ENCODE results near the gene SUN1.

The SUN1 gene

DNA sequence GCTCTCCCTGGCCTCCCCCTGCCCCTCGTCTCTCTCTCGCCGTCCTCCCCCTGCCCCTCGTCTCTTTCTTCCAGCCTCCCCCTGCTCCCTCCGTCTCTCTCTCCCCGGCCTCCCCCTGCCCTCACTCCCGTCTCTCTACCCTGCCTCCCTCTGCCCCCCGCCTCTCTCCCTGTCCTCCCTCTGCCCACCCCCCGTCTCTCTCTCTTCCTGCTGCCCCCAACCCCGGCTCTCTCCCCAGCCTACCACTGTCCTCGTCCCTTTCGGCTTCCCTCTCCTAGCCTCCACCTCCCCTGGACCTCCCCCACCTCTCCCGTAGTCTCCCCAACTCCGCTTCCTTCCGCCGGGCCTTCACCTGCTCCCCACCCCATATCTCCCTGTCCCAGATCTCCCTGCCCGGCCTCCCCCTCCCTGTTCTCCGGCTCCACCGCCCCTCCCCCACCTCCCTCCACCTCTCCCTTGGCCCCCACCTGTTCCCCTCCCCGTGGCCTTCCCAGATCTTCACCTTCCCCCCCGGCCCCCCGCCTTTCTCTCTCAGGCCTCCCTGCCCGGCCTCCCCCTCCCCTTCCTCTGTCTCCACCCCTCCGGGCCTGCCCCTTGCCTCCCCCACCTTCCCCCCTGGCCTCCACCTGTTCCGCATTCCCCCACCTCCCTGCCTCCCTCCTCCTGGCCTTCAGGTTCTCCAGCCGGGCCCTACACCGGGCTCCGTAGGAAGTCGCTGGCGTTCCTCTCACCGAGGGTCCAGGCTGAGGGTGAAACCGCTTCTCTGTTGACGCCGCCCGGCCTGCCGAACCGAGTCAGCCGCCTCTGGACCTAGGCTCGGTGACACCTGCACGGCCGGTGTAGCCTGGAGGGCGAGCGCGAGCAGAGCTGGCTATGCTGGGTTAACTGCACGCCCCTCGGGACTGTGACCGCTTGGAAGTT is 45.3 kb downstream of the SUN1 start:
- DNase-seq (ENCODE audit: low spot score): no peak

DNA sequence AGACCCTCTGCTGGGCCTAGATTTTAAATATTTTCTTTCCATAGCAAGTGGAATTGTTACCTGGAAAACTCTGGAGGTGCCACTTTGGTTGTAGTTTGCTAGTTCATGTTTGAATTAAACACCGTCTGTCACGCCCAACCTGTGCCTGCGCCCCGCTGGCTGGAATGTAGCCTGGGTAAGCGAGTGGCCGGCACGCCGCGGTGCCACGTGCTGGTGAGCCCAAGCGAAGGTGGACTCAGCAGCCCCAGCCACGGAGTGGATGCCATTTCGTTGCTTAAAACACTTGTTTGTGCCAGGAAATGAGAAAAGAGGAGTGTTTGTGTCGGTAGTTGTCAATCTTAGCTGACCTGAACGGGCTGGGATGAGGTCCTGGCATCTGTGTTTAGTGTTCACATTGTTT is 46.8 kb downstream of the SUN1 start:
- DNase-seq (ENCODE audit: low spot score): no peak

- DNase-seq (ENCODE audit: low spot score): no peak
Observed at GRCh38 chr7:879706-880105, 47.4 kb downstream of the SUN1 start.

- no peak for DNase-seq (ENCODE audit: low spot score)
Observed at GRCh38 chr7:880450-880849, 48.2 kb downstream of the SUN1 start.

DNA sequence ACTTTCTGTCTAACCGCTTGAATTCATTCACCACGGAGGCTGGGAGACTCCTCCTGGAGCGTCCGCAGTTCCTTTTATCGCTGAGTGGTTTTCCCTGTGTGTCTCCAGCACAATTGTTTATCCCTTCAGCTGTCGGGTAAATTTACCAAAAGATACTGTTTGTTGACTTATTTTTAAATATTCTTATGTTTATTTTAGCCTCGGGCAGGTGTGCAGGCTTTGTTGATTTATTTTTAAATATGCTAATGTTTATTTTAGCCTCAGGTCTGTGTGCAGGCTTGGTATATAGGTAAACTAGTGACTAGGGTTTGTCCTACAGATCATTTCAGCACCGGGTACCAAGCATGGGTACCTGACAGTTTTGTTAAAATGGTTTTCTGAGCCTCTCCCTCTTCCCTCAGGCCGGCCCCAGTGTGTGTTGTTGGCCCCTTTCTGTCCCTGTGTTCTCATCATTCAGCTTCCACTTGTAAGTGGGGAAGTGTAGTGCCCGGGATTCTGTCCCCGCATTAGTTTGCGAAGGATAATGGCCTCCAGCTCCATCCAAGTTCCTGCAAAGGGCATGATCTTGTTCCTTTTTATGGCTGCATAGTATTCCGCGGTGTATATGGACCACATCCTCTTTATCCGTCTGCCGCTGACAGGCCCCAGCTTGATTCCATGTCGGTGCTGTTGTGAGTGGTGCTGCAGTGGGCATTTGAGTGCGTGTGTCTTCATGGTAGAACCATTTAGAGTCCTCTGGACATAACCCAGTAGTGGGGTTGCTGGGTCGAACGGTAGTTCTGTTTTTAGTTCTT is 49.4 kb downstream of the SUN1 start:
- no peak for DNase-seq (ENCODE audit: low spot score)

DNA sequence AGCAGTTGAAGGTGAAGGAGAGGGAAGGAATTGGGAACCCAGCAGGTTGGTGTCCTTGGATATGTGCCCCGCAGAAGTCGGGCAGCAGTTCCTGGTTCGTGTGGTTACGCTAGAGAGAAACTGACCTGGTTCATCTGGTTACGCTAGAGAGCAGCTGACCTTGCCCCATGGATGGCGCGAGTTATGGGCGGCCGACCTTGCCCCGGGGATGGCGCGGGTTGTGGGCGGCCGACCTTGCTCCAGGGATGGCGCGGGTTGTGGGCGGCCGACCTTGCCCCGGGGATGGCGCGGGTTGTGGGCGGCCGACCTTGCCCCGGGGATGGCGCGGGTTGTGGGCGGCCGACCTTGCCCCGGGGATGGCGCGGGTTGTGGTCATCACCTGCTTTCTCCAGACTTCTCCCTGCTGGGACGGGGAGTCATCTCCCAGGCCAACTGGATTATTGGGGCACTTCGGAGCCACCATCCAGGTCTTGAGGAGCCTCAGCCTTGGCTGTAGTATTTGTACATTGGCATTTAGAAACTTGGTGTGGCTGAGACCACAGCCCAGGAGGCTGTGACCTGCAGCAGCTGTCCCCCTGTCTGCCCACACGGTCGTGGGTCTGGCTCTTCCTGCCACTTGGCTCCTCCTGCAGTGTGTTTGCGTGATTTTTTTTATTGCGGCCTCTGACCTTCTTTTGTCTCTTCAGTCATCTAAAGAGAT is 50.2 kb downstream of the SUN1 start:
- no peak for DNase-seq (ENCODE audit: low spot score)

DNA sequence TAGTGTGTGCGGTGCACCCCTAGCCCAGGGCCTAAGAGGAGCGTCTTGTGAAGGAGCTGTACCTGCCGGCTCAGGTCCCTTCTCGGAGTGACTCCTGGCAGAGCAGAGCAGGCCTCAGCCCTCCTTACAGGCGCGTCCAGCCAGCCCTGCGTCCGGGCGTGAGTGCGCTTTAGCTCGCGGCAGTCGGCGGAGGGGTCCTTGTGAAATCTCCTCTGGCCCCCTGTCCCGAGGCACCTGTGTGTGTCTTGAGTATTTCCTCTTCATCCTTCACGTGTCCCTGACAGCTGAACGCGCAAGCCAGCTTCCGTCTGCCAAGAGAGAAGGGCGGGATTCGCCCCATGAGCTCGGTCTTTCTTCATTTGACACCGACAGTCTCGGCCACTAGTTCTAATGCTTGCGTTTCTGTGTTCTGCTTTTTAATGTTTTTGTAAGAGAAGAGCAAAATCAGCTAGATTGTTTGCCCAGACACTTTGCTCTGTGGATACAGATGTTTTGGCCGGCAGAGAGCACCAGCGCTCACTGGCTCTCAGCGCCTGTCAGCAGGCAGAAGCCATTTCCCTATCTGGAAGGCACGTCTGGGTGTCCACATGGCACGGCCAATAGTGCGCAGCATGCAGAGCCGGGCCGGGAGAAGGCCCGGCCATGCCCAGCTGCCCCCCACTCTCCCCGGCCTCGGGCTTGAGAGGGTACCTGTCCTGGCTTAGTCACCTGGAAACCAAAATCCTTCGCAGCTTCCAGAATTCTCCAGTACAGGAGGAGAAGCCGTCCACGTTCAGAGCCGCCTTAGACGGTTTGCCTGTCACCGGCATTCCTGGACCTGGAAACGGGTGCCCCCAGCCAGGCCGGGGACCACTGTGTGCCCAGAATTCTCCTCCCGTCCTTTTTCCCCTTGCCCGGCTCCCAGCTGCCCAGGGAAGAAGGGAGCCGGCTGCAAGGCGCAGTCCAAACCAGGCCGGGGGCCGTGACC is 51.1 kb downstream of the SUN1 start:
- no peak for DNase-seq (ENCODE audit: low spot score)

- DNase-seq (ENCODE audit: low spot score): no peak
Observed at GRCh38 chr7:884191-885003, 52.1 kb downstream of the SUN1 start.

- DNase-seq (ENCODE audit: low spot score): no peak
Observed at GRCh38 chr7:885261-885892, 53.1 kb downstream of the SUN1 start.

GRCh38 chr7:885893-886625 is 53.8 kb downstream of the SUN1 start:
- no peak for DNase-seq (ENCODE audit: low spot score)

DNA sequence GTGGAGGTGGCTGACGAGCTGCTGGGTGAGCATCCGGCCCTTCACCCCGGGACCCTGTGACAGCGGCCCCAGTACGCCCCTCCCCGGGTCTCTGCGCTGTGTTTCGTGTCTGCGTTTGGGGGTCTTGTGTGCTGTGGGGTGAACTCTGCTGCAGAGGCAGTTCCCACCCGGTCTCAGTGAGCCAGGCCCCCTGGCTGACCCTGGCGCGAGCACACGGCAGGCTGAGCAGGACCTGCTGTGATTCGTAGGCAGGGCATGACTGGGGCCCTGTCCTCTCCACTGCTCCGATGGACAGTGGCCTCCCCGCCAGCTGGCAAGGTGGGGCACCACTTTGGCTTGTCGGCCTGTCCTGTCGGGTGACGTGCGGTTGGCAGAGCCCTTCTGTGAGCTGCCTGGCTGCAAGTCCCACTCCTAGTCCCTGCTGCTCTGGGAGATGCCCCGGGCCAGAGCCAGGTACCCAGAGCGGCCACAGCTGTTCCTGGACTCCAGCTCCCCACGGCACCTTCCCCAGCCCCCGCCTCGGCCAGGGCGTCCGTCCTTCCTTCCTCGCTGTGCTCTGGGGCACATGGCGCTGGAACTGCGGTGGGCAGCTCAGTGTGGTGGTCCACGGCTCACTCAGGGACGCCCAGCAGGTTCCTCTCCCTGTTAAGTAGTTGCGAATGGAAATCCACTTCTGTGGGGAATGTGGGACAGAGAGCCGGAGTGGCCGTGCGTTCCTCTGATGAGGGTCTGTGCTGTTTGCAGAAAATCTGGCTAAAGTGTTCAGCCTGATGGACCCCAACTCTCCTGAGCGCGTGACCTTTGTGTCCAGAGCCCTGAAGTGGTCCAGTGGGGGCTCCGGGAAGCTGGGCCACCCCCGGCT is 54.6 kb downstream of the SUN1 start:
- DNase-seq (ENCODE audit: low spot score): no peak

DNA sequence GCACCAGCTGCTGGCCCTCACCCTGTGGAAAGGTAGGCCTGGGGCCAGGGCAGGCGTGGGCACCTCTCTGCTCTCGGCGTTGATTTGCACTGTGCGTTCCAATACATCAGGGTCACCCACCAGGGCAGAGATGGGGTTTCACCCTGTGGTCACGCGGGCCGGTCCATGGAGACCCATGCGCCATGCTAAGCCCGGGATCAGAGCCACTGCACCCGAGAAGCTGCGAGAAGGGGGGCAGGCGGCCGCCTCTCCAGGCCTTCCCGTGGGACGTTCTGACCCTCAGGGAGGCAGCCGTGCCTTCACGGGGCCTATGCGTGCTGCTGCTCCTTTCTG is 55.2 kb downstream of the SUN1 start:
- no peak for DNase-seq (ENCODE audit: low spot score)

GRCh38 chr7:888081-889024 is 56.1 kb downstream of the SUN1 start:
- no peak for DNase-seq (ENCODE audit: low spot score)

- no peak for DNase-seq (ENCODE audit: low spot score)
Observed at GRCh38 chr7:889025-889390, 56.7 kb downstream of the SUN1 start.

DNA sequence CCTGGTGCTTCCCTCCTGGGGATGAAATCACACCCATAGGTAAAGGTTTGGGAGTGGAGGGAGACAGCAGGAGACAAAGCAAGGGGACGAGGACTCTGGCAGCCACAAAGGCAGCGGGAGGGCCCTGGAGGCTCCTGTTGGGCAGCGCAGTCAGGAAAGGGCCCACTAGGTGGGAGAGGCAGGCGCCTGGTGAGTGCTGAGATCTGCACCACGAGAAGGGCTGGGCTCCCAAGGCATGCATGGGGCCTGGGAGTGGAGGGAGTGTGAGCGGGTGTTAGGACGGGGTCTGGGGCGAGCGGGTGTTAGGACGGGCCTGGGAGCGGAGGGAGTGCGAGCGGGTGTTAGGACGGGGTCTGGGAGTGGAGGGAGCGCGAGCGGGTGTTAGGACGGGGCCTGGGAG is 57.1 kb downstream of the SUN1 start:
- no peak for DNase-seq (ENCODE audit: low spot score)

DNA sequence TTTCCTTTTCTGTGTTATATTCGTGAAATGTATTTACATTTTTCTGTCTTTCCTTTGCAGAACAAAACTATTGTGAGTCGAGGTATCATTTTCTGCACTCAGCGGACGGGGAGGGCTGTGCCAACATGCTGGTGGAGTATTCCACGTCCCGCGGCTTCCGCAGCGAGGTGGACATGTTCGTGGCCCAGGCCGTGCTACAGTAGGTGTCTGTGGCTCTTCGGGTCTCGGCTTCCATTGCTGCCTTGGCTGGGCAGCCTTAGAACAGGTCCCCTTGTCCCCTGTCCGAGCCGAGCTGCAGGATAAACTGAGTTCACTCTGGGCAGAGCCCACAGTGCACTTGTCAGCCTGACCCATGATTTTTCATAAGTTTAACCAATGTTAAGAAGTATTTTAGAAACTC is 58.6 kb downstream of the SUN1 start:
- DNase-seq (ENCODE audit: low spot score): no peak

DNA sequence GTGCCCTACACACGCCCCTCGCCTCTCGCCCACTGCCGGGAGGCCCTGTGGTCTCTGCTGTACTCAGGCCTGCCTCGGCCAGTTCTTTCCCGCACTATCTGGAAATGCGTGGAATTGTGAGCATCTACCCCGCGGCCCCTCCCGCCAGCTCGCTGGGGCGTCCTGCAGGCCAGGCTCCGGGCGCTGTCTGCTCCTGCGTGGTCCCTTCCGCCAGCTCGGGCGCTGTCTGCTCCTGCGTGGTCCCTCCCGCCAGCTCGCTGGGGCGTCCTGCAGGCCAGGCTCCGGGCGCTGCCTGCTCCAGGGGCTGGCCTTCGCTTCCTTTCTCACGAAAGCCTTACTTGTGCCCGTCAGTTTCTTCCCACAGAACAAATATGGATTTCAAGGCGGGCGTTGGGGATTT is 59.0 kb downstream of the SUN1 start:
- no peak for DNase-seq (ENCODE audit: low spot score)

- DNase-seq (ENCODE audit: low spot score): no peak
Observed at GRCh38 chr7:891805-892204, 59.5 kb downstream of the SUN1 start.

Measured in AG20443 (cell line).